NCI-H1417 treated with DMSO at 0.1 percent for 48 hours (cell line): Measurements from ENCODE around the gene PSMG3.
"Not testable (repeated sequence)": the region's sequence is repeated elsewhere in the genome, so short reads cannot be mapped to it uniquely, and the experiment has no call there.

ENCODE experiments used
- DNase-seq: peaks from one replicate; lab custom pipeline; 2025; lab: John Stamatoyannopoulos, UW

PSMG3 gene

GRCh38 chr7:1533547-1534329, 36.1 kb downstream of the PSMG3 start:
- DNase-seq, result no peak

GRCh38 chr7:1533255-1533546, 36.6 kb downstream of the PSMG3 start:
- no peak for DNase-seq

GRCh38 chr7:1532456-1533254, 37.2 kb downstream of the PSMG3 start:
- no peak for DNase-seq

DNA sequence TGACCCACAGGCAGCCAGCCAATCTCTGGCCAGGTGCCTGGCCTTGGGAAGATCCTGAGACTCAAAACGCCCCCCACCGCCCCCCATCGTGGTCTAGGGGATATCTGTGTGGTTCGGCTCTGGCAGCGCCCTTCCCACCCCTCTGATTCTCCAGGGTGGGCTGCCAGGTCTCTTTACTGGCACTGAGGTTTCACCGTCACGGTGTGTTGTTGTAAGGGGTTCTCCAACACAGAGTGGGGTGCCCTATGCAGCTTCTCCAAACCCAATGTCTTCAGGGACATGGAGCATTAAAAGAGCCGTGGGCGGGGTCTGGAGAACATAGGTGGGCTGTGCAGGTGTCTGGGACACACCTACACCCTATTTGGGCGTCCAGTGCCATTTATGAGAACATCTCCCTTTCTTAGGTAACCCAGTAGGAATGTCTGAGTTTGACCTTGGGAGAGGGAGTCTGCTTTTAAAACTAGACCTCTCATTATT, 37.8 kb downstream of the PSMG3 start:
- DNase-seq, result no peak

DNA sequence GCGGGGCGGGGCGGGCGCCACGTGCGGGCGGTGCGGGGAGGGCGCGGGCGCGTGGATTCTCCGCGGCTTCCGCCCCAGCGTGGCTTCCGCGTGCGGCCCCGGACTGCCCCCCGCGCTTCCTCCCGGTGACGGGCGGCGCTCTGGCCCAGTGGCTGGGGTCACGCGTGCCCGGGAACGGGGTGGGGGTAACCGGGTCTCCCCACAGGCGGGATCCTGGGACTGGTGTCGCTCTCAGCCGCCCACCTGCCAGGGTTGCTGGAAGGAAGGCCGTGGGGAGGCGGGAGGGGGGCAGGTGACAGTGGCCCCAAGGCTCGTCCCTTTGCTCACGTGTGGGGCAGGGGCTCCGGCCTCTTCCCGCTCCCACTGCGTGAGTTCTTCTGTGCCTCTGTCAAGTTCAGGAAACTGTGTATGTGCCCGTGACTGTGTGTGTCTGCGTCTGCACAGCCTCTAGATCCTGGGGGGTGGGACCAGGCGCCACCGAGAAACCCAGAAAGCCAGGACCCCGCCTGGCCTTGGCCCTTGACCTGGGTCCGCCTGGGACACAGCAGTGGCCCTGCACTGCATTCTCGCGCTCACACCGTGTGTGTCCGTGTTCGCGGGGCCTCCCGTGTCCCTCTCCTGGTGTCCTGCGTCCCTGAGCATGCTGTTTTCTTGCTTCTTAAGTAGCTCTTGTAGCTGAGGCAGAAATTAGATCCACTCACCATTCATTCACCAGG, 38.4 kb downstream of the PSMG3 start:
- no peak for DNase-seq

DNA sequence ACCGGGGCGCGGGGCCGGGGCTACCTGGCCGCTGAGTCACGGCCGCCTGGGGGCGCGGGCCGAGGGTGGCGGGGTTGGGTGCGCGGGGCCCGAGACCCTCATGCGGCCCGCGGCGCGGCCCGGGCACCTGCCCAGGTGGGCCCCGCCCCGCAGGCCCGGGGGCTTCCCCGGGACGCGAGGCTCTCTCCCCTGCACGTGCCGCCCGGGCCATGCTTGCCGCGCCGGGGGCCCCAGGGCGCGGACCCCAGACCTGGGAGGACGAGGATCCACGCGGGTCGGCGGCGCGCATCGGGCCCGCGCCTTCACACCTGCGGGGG, 38.9 kb downstream of the PSMG3 start:
- no peak for DNase-seq

- no peak for DNase-seq
Observed at GRCh38 chr7:1529383-1530116, 40.3 kb downstream of the PSMG3 start.

DNA sequence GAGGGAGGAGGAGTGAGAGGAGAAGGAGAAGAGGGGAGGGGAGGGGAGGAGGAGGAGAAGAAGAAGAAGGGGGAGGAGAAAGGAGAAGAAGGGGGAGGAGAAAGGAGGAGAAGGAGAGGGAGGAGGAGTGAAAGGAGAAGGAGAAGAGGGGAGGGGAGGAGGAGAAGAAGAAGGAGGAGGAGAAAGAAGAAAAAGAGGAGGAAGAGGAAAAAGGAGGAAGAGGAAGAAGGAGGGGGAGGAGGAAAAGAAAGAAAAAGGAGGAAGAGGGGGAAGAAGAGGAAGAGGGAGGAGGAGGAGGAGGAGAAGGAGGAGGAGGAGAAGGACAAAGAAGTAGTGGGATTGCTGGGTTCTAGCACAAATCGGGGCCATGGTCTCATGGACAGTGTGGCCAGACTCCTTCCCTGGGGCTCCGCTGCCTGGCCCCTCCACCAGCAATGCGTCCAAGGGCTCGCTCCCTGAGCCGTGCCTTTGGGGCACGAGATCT, 43.5 kb downstream of the PSMG3 start:
- no peak for DNase-seq

DNA sequence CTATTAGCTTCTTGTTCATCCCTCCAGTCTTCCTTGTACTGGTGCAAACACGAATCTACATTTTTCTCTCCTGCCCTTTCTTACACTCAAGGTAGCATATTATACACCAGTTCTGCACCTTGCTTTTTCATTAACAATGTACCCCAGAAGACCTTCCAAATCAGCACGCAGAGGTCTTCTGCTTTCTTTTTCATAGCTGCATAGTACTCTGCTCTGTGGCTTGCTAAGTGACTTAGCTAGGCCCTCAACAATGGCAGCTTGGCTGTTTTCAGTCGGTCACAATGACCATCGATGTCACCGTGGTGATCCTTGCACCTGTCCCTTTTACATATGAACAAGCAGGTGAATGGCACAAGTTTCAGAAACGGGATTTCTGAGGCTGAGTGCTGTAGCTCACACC, 44.4 kb downstream of the PSMG3 start:
- no peak for DNase-seq

GRCh38 chr7:1523844-1524243, 46.0 kb downstream of the PSMG3 start:
- no peak for DNase-seq

DNA sequence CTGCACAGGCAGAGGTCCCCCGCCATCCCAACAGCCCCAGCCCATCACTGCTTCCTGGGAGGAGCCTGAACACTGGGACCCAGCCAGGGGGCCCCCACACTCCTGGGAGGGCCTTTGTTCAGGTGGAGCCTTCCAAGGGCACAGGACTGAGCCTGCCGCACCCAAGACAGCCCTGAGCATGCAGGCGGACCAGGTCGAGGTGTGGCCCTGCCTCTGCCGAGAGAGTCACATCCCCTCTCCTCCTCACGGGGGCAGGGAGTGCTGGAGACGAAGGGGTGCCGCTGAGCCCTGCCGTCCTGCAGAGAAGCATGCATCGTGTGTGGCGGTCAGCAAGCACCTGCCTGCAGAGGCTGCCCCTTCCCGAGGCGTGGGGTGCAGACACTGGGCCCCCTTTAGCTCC, 46.6 kb downstream of the PSMG3 start:
- no peak for DNase-seq

GRCh38 chr7:1521456-1521855, 48.4 kb downstream of the PSMG3 start:
- DNase-seq, result no peak

- DNase-seq, result no peak
Observed at GRCh38 chr7:1520539-1521234, 49.1 kb downstream of the PSMG3 start.

DNA sequence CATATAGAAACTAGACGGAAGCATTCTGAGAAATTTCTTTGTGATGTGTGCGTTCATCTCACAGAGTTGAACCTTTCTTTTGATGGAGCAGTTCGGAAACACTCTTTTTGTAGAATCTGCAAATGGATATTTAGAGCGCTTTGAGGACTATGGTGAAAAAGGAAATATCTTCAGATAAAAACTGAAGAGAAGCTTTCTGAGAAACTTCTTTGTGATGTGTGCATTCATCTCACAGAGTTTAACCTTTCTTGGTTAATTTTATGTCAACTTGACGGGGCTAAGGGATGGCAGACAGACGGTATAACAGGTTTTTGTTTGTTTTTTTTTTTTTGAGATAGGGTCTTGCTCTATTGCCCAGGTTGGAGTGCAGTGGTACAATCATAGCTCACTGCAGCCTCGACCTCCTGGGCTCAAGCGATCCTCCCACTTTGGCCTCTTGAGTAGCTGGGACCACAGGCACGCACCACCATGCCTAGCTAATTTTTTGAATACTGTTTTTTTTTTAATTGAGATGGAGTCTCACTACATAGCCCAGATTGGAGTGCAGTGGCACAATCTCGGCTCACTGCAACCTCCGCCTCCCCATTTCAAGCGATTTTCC, 50.4 kb downstream of the PSMG3 start:
- not testable (repeated sequence) for DNase-seq
